Kidney epithelial cell (primary cell): ENCODE measurements around the gene PRRC1. TPM values are rescaled to one million over a fixed set of nuclear protein-coding genes. Genes with fewer than 3 reads are reported as not detected.

Experiments used
- DNase-seq: peaks from one replicate; pipeline ENCODE4 v3.0.0-alpha.2; 2010; ENCODE audit warnings: low read depth
- H3K27me3 ChIP-seq: 2 replicates; pipeline ENCODE4 v1.6.0; 2011; ENCODE audit warnings: low read length; ENCODE audit not compliant: control insufficient read depth, insufficient read depth
- H3K36me3 ChIP-seq: 2 replicates; pipeline ENCODE4 v1.5.1; 2011; ENCODE audit warnings: low read length; ENCODE audit not compliant: control insufficient read depth, insufficient read depth
- H3K4me3 ChIP-seq: 2 replicates; pipeline ENCODE4 v1.5.1; 2011; ENCODE audit warnings: low read depth, mild to moderate bottlenecking, control low read depth, low read length
- CTCF ChIP-seq: IDR thresholded peaks from 2 replicates; pipeline ENCODE4 v1.5.1; 2011; ENCODE audit warnings: mild to moderate bottlenecking, moderate library complexity, low read length, control low read depth, inconsistent platforms; ENCODE audit not compliant: insufficient read depth, poor library complexity, severe bottlenecking
- total RNA-seq: library from RNA; depleted of rRNA; stranded (reverse); fragments of >200 nt; gene quantifications from 2 replicates; pipeline ENCODE4 v1.2.3, GENCODE V29; 2015

The PRRC1 gene
- total RNA-seq, 1 donor from 2014 or later = 54.9 TPM

GRCh38 chr5:127582773-127583370 lies 65.4 kb downstream of the PRRC1 start:
- TF ChIP-seq CTCF = no peak
- Histone ChIP-seq H3K27me3 (no peaks in the 10 kb centered on the region), H3K4me3 (no peak overlapping the region), H3K36me3 (no peaks in the 10 kb centered on the region)
- no peak for DNase-seq

GRCh38 chr5:127583866-127584265 lies 66.4 kb downstream of the PRRC1 start:
- DNase-seq = no peak
- TF ChIP-seq CTCF = no peak
- H3K4me3 ChIP-seq = no peak overlapping the region
- no peaks in the 10 kb centered on the region for H3K27me3 ChIP-seq
- no peaks in the 10 kb centered on the region for H3K36me3 ChIP-seq

- Histone ChIP-seq H3K4me3 (no peak overlapping the region), H3K36me3 (no peaks in the 10 kb centered on the region), H3K27me3 (no peaks in the 10 kb centered on the region)
- TF ChIP-seq CTCF = no peak
- no peak for DNase-seq
Observed at GRCh38 chr5:127585661-127586060, 68.2 kb downstream of the PRRC1 start.

- peak; percentile 67 for DNase-seq
- no peaks in the 10 kb centered on the region for H3K36me3 ChIP-seq
- no peak overlapping the region for H3K4me3 ChIP-seq
- no peaks in the 10 kb centered on the region for H3K27me3 ChIP-seq
- TF ChIP-seq CTCF = no peak
Observed at GRCh38 chr5:127586066-127586770, 68.8 kb downstream of the PRRC1 start.

- no peak for TF ChIP-seq CTCF
Observed at GRCh38 chr5:127586811-127587210, 69.4 kb downstream of the PRRC1 start.

More at GRCh38 chr5:127586811-127587210, 69.4 kb downstream of the PRRC1 start:
- Histone ChIP-seq H3K36me3 (no peaks in the 10 kb centered on the region), H3K27me3 (no peaks in the 10 kb centered on the region), H3K4me3 (no peak overlapping the region)
- no peak for DNase-seq
